HUDEP-2 (cell line): ENCODE measurements around the gene ACADVL.
A peak's percentile ranks its signal among the peaks of the same experiment; 100 is the strongest.

Experiments used
- DNase-seq, 76 experiments: peaks; one replicate each; lab custom pipeline; 2025; ENCODE audit not compliant: unreplicated experiment in 76 of 76; lab: John Stamatoyannopoulos, UW

Gene ACADVL

GRCh38 chr17:7249214-7249613 is 29.5 kb downstream of the ACADVL start:
- no peak for DNase-seq

- no peak for DNase-seq
Measured at GRCh38 chr17:7249830-7250229, 30.1 kb downstream of the ACADVL start.

DNA sequence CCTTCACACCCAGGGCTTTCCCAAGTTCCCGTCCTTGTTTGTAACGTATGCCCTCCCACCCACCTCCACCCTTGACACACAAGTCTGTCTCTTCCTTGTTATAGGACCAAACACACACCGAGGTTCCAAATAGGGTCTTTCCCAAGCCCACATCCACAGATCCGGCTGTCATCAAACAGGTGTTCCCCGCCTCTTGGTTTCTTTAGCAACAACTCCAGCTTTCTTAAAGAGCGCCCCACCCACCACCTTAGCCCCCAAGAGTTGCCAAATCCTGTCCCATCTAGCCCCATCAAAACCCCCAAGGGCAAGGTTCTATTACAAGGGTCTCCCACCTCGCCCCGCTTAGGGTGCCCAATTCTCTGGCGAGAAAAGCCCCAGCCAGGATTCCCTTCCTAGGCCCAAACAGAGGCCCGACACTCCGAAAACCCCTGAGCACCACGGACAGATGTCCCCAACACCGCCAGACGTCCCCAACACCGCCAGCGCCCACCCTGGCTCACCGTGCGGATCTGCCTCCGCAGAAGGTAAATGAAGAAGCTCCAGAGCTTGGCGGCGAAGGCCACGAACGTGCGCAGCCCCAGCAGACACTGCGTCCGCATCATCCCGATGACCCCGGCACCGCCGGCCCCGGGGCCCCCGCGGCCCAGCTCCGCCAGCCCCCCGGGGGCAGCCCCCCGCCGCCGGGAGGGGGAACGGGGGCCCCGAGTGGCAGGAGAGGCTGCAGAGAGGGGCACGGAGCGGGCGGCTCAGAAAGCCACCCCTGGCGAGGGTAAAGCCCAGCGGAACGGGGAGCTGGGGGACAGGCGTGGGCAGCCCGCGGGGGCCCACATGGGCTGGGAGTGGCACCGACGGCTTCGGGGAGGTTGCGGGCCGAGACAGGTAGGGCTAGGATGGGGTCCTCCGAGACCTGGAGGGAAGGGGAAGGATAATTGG is 31.2 kb downstream of the ACADVL start:
- DNase-seq = peak in 2 of 76 experiments; percentile 35 to 47

DNA sequence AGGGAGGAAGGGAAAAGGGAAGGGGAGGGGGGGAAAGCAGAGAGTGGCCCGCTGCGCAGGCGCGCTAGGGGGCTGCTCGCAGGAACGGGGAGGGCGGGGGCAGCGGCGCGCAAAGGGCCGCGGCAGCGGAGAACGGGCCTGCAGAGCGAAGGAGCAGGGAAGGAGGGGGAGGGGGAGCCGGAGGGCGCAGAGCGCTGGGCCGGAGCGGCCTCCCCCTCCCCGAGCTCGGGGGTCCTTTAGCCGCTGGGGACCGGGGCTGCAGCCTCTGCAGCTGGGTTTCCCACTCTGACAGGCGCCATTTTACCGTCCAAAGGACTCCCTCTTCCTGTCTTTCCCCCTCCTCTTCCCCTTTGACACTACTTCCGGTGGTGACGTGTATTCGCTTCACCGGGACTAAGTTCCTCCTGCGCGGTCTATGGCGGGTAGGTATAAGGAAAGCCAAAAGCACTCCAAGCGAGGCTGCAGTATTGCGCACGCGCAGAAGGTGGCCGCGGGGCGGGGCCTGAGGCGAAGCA is 32.0 kb downstream of the ACADVL start, which contains the start of gene CTDNEP1:
CTDNEP1 (minus strand) TSS at position 74 of the 515 bp plus-strand sequence. CDS start 438 bp downstream, outside the sequence.
- DNase-seq = peak in 73 of 76 experiments; percentile 68 to 99 (median 96)

DNA sequence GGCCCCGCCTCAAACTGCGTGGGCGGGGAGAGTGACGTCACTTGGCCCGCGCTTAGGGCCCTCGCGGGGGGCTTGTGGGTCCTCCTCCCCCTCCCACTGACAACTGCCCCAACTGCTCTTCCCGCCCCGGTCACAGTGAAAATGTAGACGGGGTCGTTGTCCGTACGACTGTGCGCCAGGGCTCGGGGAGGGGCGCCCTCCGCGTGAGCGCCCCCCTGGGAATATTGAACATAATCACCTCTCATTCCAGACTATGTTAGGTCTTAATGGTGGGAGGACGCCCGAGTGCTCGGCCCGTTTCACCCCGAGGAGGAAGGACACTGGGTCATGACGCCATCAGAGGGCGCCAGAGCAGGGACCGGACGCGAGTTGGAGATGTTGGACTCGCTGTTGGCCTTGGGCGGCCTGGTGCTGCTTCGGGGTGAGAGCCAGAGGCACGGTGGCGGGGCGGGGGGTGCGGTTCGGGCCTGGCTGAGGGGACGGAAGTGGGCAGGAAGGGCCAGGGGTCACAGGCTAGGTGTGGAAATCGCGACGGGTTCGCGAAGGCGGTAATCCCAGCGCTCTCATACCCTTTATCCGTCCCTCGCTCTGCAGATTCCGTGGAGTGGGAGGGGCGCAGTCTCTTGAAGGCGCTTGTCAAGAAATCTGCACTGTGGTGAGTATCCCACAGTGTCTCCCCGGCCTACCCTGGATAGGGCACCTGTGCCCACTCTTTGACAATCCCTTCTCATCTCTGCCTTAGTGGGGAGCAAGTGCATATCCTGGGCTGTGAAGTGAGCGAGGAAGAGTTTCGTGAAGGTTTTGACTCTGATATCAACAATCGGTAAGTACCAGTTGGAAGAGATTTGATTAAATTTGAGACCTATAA is 32.7 kb downstream of the ACADVL start, which contains the start of gene ELP5:
ELP5 (plus strand) TSS at position 40 of the 868 bp plus-strand sequence; CDS start at position 376, 336 bp downstream.
- DNase-seq = peak in 71 of 76 experiments; percentile 43 to 96 (median 84)

DNA sequence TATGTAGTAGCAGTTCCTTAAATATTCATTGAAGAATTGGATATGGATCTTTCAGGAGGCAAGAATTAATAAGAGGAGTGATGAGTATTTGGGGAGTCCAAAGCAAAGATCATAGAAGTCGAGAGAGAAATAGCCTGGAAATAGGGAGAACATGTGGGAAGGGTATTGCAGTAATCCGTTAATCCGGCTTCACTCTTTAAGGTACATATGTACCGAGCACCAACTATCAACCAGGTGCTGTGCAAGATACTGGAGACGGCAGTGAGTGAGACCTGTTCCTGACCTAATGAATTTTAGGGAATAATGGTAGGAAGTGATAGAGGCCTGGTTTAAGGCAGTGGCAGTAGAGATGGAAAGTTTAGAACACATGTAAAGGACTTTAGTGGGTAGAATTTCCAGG is 33.3 kb downstream of the ACADVL start:
- no peak for DNase-seq

GRCh38 chr17:7254511-7254910 is 34.8 kb downstream of the ACADVL start:
- no peak for DNase-seq

DNA sequence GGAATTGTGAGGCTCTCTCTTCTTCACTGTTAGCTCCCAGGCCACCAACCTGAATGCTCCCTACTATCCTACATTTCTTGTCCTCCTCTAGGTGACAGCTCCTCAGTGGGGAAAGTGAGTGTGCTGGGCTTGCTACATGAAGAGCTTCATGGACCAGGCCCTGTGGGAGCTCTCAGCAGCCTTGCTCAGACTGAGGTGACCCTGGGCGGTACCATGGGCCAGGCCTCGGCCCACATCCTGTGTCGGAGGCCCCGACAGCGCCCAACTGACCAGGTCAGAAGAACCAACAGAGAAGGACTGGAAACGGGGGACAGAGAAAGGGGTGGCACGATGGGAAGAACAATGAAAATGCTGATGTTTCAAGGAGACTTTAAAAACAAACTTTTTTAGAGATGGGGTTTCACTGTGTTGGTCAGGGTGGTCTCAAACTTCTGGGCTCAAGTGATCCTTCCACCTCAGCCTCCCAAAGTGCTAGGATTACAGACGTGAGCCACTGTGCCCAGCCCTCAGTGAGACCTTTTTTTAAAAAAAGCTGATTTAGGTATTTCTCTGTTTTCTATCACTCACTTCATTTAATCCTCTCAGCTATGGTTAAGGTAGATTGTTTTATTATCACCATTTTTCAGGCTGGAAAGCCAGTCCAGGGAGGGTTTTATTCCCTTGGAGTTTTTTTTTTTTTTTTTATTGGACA is 37.2 kb downstream of the ACADVL start:
- no peak for DNase-seq

- DNase-seq = peak in 63 of 76 experiments; percentile 18 to 86 (median 67)
Measured at GRCh38 chr17:7258731-7259554, 39.2 kb downstream of the ACADVL start.

- no peak for DNase-seq
Measured at GRCh38 chr17:7259555-7259889, 39.8 kb downstream of the ACADVL start.

DNA sequence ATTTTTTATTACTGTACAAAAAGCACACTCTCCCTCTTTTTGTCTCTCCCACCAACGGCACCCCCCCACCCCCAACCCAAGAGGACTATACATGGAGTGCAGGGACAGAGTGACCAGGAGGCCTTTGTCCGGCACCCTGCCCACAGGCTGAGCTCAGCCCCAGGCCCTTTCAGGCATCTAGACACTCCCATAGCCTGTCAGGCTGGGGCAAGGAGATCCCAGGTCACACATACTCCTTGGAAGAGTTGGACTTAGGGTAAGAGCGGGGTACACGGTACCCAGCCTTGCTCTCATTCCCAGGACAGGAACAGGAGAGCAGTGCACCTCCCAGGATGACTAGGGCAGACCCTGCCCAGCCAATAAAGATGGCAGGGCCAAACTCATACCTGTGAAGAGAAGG is 40.4 kb downstream of the ACADVL start:
- DNase-seq = peak in 3 of 76 experiments; percentile 39 to 43 (median 43)

GRCh38 chr17:7260651-7261378 is 41.1 kb downstream of the ACADVL start:
- DNase-seq = peak in 58 of 76 experiments; percentile 6 to 70 (median 51)

DNA sequence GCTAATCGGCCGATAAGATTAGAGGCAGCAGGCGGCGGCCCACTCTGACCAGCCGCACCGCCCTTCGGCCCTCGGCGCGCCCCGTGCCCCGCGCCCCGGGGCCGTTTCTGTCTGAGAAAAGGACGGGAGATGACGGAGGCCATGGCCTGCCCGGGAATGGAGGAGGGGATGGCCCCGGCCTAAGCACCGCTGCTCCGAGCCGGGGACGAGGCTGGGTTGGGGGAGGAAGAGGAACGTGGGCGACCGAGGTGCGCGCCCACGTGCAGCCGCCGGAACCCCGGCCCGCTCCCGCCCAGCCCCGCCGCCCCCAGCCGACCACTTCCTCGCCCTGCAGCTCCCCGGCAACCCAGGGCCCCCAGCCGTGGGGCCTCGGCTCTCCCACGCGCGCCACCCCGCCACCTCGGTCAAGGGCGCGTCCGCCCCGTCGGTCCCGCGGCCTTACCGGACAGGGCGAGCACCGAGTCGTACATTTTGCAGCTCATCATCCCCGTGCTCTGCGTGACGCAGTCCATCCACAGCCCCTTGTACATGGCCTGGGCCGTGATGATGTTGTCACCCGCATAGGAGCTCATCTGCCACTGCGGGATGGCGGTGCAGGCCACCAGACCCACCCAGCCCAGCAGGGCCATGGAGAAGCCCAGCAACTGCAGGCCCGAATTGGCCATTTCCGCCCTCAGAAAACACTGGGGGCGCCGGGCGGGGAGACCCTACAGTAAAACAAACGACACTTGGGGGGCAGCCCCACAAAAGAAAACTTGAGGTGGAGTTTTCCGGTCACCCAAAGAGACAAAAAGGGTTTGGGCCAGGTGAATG is 41.8 kb downstream of the ACADVL start:
- peak in 6 of 76 experiments; percentile 30 to 59 (median 46) for DNase-seq

GRCh38 chr17:7262192-7262934 is 42.6 kb downstream of the ACADVL start, which contains the start of gene CLDN7:
CLDN7 (minus strand) TSS chr17:7262478; CDS start chr17:7262043, 435 bp downstream.
- DNase-seq = no peak

- peak in 34 of 76 experiments; percentile 10 to 41 (median 23) for DNase-seq
Measured at GRCh38 chr17:7262935-7263800, 43.4 kb downstream of the ACADVL start.

- no peak for DNase-seq
Measured at GRCh38 chr17:7263801-7264078, 44.0 kb downstream of the ACADVL start.
